HEK293 (cell line): ENCODE data around the gene HOXD10.

Experiments
- CTCF ChIA-PET: fragments of 350-600 bp; formaldehyde crosslinking; extraction: SDS; loops from one replicate; lab custom pipeline; 2021; ENCODE audit warnings: antibody characterized with exemption; lab: Yijun Ruan, JAX
- POLR2A ChIA-PET: fragments of 300-600 bp; formaldehyde crosslinking; extraction: SDS; loops from one replicate; lab custom pipeline; 2020; ENCODE audit warnings: antibody characterized with exemption, inconsistent platforms; lab: Yijun Ruan, JAX
- H3K27ac ChIP-seq: fragments of 200-500 bp; sonication (Bioruptor generic); 2 replicates; pipeline ENCODE4 v1.5.1; 2014; ENCODE audit warnings: low read depth, low read length, control low read depth, inconsistent platforms; ENCODE audit errors: extremely low read depth
- H3K36me3 ChIP-seq, 2 experiments: fragments of 200-500 bp in 1 of 2; sonication (Bioruptor generic) in 1 of 2; 1 replicate in 1 of 2; 2 replicates in 1 of 2; pipeline ENCODE4 v1.5.1; 2014 to 2017; ENCODE audit warnings: inconsistent platforms in 2 of 2, low read length in 2 of 2; ENCODE audit not compliant: control insufficient read depth in 2 of 2, insufficient read depth in 1 of 2
- H3K4me1 ChIP-seq: fragments of 200-500 bp; sonication (Bioruptor generic); 2 replicates; pipeline ENCODE4 v1.5.1; 2014; ENCODE audit warnings: mild to moderate bottlenecking, low read length, inconsistent platforms; ENCODE audit not compliant: control insufficient read depth, insufficient read depth
- H3K4me3 ChIP-seq: 2 replicates; pipeline ENCODE4 v1.5.1; 2011; ENCODE audit warnings: low read depth, mild to moderate bottlenecking, control low read depth, low read length, moderate library complexity
- H3K9me3 ChIP-seq: fragments of 200-500 bp; sonication (Bioruptor generic); 2 replicates; pipeline ENCODE4 v1.5.1; 2014; ENCODE audit warnings: low read depth, low read length, inconsistent platforms; ENCODE audit not compliant: control insufficient read depth, insufficient read depth
- AEBP2 ChIP-seq: fragments of 450-650 bp; formaldehyde crosslinking; IDR thresholded peaks from 2 replicates; pipeline ENCODE4 v1.5.1; 2016; ENCODE audit warnings: missing biosample characterization, missing genetic modification characterization, borderline replicate concordance
- HOXC10 ChIP-seq: sonication (generic); formaldehyde crosslinking; IDR thresholded peaks from 2 replicates; pipeline ENCODE4 v1.8.1; 2023; ENCODE audit warnings: mild to moderate bottlenecking, missing genetic modification reagents
- INSM2 ChIP-seq: fragments of 450-650 bp; formaldehyde crosslinking; IDR thresholded peaks from 2 replicates; pipeline ENCODE4 v1.5.1; 2016; ENCODE audit warnings: missing biosample characterization, missing genetic modification characterization
- KLF10 ChIP-seq: fragments of 450-650 bp; IDR thresholded peaks from 2 replicates; pipeline ENCODE4 v1.5.1; 2018; ENCODE audit warnings: missing biosample characterization, mild to moderate bottlenecking, missing genetic modification characterization
- PRDM1 ChIP-seq: fragments of 450-650 bp; formaldehyde crosslinking; IDR thresholded peaks from 2 replicates; pipeline ENCODE4; 2016; ENCODE audit warnings: missing biosample characterization, missing genetic modification characterization
- SALL2 ChIP-seq: fragments of 450-650 bp; formaldehyde crosslinking; IDR thresholded peaks from 2 replicates; pipeline ENCODE4 v1.5.0; 2017; ENCODE audit warnings: missing biosample characterization, mild to moderate bottlenecking, missing genetic modification characterization, borderline replicate concordance
- SP7 ChIP-seq: fragments of 450-650 bp; formaldehyde crosslinking; IDR thresholded peaks from 2 replicates; pipeline ENCODE4 v1.5.1; 2016; ENCODE audit warnings: missing biosample characterization, missing genetic modification characterization
- ZBTB10 ChIP-seq: fragments of 450-650 bp; formaldehyde crosslinking; IDR thresholded peaks from 2 replicates; pipeline ENCODE4 v1.5.1; 2016; ENCODE audit warnings: missing biosample characterization, missing genetic modification characterization
- ZBTB17 ChIP-seq: fragments of 450-650 bp; formaldehyde crosslinking; IDR thresholded peaks from 2 replicates; pipeline ENCODE4 v1.5.1; 2016; ENCODE audit warnings: missing biosample characterization, missing genetic modification characterization
- ZFP41 ChIP-seq: fragments of 450-650 bp; formaldehyde crosslinking; IDR thresholded peaks from 2 replicates; pipeline ENCODE4 v1.5.1; 2016; ENCODE audit warnings: missing biosample characterization, missing genetic modification characterization, borderline replicate concordance
- ZFP69B ChIP-seq: fragments of 450-650 bp; formaldehyde crosslinking; IDR thresholded peaks from 2 replicates; pipeline ENCODE4 v1.5.1; 2016; ENCODE audit warnings: missing biosample characterization, missing genetic modification characterization
- ZNF155 ChIP-seq: fragments of 450-650 bp; formaldehyde crosslinking; IDR thresholded peaks from 2 replicates; pipeline ENCODE4 v1.5.1; 2016; ENCODE audit warnings: missing biosample characterization, missing genetic modification characterization
- ZNF24 ChIP-seq: fragments of 450-650 bp; formaldehyde crosslinking; IDR thresholded peaks from 2 replicates; pipeline ENCODE4 v1.5.1; 2016; ENCODE audit warnings: missing biosample characterization, missing genetic modification characterization
- ZNF248 ChIP-seq: fragments of 450-650 bp; formaldehyde crosslinking; IDR thresholded peaks from 2 replicates; pipeline ENCODE4 v1.5.1; 2017; ENCODE audit warnings: missing biosample characterization, missing genetic modification characterization
- ZNF341 ChIP-seq: fragments of 450-650 bp; formaldehyde crosslinking; IDR thresholded peaks from 2 replicates; pipeline ENCODE4; 2016; ENCODE audit warnings: low read depth, missing biosample characterization, missing genetic modification characterization
- ZNF366 ChIP-seq: fragments of 450-650 bp; formaldehyde crosslinking; conservative IDR thresholded peaks from 2 replicates; pipeline ENCODE4 v1.5.1; 2016; ENCODE audit warnings: missing biosample characterization, missing genetic modification characterization
- ZNF391 ChIP-seq: fragments of 450-650 bp; formaldehyde crosslinking; IDR thresholded peaks from 2 replicates; pipeline ENCODE4 v1.5.1; 2016; ENCODE audit warnings: low read depth, missing biosample characterization, missing genetic modification characterization, borderline replicate concordance
- ZNF394 ChIP-seq: fragments of 450-650 bp; formaldehyde crosslinking; IDR thresholded peaks from 2 replicates; pipeline ENCODE4 v1.5.1; 2016; ENCODE audit warnings: missing biosample characterization, missing genetic modification characterization, mild to moderate bottlenecking, moderate library complexity, borderline replicate concordance
- ZNF398 ChIP-seq: fragments of 450-650 bp; formaldehyde crosslinking; IDR thresholded peaks from 2 replicates; pipeline ENCODE4 v1.5.1; 2017; ENCODE audit warnings: missing biosample characterization, missing genetic modification characterization
- ZNF629 ChIP-seq: fragments of 450-650 bp; formaldehyde crosslinking; IDR thresholded peaks from 2 replicates; pipeline ENCODE4 v1.5.1; 2017; ENCODE audit warnings: missing biosample characterization, missing genetic modification characterization
- ZNF747 ChIP-seq: fragments of 450-650 bp; formaldehyde crosslinking; IDR thresholded peaks from 2 replicates; pipeline ENCODE4 v1.5.1; 2016; ENCODE audit warnings: missing biosample characterization, missing genetic modification characterization
- ZSCAN4 ChIP-seq: fragments of 450-650 bp; formaldehyde crosslinking; IDR thresholded peaks from 2 replicates; pipeline ENCODE4 v1.5.1; 2017; ENCODE audit warnings: missing biosample characterization, missing genetic modification characterization

HOXD10 gene

GRCh38 chr2:176097820-176098365 lies 18.7 kb upstream of the HOXD10 start:
- Histone ChIP-seq H3K9me3 (no peaks in the 10 kb centered on the region), H3K4me1 (peaks cover 6% of the 10 kb centered on the region), H3K4me3 (peak overlapping the region; percentile 31), H3K27ac (peak overlapping the region; percentile 85), H3K36me3 (peaks cover 0 to 16% of the 10 kb centered on the region in 2 experiments; a peak in 1 of 3 replicates)
- ChIA-PET CTCF (interaction anchor here (0.6 to 4.3 kb wide), 34 partner anchors 8 to 1400 kb away, joined by 3 to 33 read pairs (median 4); no protein-coding TSS in a partner anchor), POLR2A (interaction anchor here (0.8 to 6.7 kb wide), 5 partner anchors 8 to 1092 kb away, joined by 3 to 75 read pairs (median 9); partner anchors contain the start of genes CHN1 and HOXD11)
- TF ChIP-seq ZFP69B (tag by site-specific recombination) (no peak), ZBTB17 (tag by site-specific recombination) (peak; percentile 10), ZNF629 (tag by site-specific recombination) (no peak), ZBTB10 (tag by site-specific recombination) (0 out of 2 replicates have a peak, but pooled peaks have one; percentile 5), ZNF394 (tag by site-specific recombination) (no peak), HOXC10 (CRISPR knock-in tag) (no peak), ZNF24 (tag by site-specific recombination) (no peak), PRDM1 (tag by site-specific recombination) (0 out of 2 replicates have a peak, but pooled peaks have one; percentile 1), SALL2 (tag by site-specific recombination) (no peak), ZNF391 (no peak), ZNF248 (tag by site-specific recombination) (no peak), ZFP41 (no peak), AEBP2 (tag by site-specific recombination) (no peak), ZSCAN4 (tag by site-specific recombination) (no peak), ZNF341 (peak; percentile 84), ZNF155 (tag by site-specific recombination) (no peak), SP7 (tag by site-specific recombination) (0 out of 2 replicates have a peak, but pooled peaks have one; percentile 5), ZNF366 (peak; percentile 75; the same call in 1 of the 2 replicates), KLF10 (tag by site-specific recombination) (no peak), ZNF398 (tag by site-specific recombination) (peak; percentile 35; the same call in 1 of the 2 replicates), INSM2 (no peak), ZNF747 (tag by site-specific recombination) (no peak)
